Upper lobe of left lung (tissue), 4 donors: ENCODE results near the gene CCDC57.

Source experiments
- EP300 ChIP-seq, 4 donors: sonication (generic); formaldehyde crosslinking; IDR thresholded peaks; one replicate each; pipeline ENCODE4 v1.5.1; 2017; ENCODE audit warnings: antibody characterized with exemption in 4 of 4, control low read depth in 2 of 4
- TF ChIP-seq, protein P1 (sequence below), 6 experiments: fragments of 450-650 bp in 4 of 6; fragments of 200-600 bp in 2 of 6; sonication (generic) in 2 of 6; IDR thresholded peaks; one replicate each; pipeline ENCODE4 v1.5.1; 2016 to 2019; ENCODE audit warnings: antibody characterized with exemption in 6 of 6

DNA sequence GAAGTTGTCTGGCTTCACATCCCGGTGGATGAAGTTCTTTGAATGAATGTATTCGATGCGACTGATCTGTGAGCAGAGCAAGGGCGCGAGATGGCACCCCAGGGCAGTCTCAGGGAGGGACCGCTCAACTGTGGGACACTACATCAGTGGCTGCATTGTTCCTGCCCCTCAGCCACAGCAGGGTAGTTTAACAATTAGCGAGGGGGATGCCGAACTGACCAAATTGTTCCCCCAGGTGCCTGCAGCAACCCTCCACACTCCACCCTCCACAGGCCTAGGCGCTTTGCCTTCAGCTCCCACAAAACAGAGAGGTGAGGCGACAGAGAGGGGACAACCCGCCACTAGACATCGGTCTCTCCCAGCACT, 40.5 kb upstream of the CCDC57 start:
- TF ChIP-seq, protein P1, sequence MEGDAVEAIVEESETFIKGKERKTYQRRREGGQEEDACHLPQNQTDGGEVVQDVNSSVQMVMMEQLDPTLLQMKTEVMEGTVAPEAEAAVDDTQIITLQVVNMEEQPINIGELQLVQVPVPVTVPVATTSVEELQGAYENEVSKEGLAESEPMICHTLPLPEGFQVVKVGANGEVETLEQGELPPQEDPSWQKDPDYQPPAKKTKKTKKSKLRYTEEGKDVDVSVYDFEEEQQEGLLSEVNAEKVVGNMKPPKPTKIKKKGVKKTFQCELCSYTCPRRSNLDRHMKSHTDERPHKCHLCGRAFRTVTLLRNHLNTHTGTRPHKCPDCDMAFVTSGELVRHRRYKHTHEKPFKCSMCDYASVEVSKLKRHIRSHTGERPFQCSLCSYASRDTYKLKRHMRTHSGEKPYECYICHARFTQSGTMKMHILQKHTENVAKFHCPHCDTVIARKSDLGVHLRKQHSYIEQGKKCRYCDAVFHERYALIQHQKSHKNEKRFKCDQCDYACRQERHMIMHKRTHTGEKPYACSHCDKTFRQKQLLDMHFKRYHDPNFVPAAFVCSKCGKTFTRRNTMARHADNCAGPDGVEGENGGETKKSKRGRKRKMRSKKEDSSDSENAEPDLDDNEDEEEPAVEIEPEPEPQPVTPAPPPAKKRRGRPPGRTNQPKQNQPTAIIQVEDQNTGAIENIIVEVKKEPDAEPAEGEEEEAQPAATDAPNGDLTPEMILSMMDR (IDR thresholded peaks at IDR 0.05) = no peak
- TF ChIP-seq EP300 (IDR thresholded peaks at IDR 0.05) = no peak
